C1 segment of cervical spinal cord (tissue), 14 donors: Measurements from ENCODE around the gene SLC6A20.

ENCODE experiments used
- DNase-seq, 14 donors: peaks; one replicate each; lab custom pipeline; 2025; lab: John Stamatoyannopoulos, UW

The SLC6A20 gene

GRCh38 chr3:45802146-45802545 lies 5.8 kb upstream of the SLC6A20 start:
- no peak for DNase-seq

DNA sequence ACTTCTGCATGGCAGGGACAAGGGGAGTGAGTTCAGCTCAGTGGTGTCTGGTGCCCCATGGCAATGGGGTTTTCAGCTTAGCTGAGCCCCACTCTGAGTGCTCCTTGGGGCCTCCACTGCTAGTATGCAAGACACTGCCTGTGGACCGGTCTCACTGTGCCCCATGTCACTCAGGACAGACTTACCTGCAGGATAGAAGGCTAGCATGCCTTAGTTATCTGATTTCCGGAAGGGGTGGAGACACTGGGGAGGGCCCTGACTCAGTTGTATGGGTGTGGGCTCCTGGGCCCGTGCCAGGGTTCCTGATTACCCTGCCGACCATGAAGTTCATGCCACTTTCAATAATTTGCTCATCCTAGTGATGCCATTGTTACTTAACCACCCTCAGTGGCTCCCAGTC lies 4.3 kb upstream of the SLC6A20 start:
- no peak for DNase-seq

DNA sequence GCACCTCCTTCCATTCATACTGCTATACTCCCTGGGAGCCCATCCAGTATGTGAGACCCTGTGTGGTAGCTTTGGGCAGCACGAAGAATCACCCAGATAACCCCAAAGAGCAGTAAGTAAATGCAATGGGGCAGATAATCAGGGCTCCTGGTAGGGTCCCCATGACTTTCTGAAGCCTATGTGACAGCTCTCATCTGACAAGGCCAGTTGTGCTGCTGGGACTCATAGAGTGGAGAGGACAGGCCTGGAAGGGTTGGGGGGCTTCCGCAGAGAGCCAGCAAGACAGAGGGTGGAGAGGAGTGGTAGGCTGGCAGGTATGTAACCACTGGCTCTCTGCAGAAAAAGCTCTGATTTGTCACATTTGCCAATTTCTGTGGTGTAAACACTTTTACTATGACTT lies 3.2 kb upstream of the SLC6A20 start:
- DNase-seq: no peak

- DNase-seq: no peak
Observed at GRCh38 chr3:45798034-45798433, 1.7 kb upstream of the SLC6A20 start.

- no peak for DNase-seq
Observed at GRCh38 chr3:45796902-45797637, 734 bp upstream of the SLC6A20 start.

DNA sequence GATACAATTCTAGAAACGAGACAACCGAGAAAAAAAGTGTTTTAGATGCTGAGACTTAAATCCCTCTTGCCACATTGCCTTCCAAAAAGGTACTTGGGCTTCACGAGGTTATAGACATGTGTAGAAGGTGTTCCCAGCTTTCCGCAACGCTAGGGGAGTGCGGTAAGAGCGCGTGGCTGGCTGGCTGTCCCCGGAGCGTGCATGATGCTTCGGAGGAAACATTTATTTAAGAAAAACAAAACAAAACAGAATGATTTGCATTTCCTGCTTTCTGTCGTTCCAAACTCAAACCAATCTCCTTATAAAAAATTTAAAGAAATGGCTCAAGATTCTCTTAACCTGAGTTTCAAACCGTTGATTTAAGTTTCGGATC lies 841 bp downstream of the SLC6A20 start:
- DNase-seq: no peak

DNA sequence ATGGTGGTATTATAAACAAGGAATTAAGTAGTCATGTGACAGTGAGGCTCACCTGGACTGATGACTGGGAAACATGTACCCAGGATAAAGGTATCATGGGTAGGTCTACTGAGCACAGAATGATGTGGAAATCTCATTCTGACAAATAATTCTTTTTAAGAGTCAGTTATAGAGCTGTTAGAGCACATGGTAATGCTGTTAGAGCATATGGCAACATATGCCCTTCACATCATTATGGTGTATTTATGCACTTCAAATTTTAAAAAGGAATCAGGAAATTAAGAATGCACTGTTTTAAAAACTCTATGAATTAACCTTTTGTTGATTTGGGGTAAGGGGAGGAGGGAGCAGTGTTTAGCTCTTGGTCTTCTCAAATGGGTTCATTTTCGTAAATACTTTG lies 1.7 kb downstream of the SLC6A20 start:
- no peak for DNase-seq

DNA sequence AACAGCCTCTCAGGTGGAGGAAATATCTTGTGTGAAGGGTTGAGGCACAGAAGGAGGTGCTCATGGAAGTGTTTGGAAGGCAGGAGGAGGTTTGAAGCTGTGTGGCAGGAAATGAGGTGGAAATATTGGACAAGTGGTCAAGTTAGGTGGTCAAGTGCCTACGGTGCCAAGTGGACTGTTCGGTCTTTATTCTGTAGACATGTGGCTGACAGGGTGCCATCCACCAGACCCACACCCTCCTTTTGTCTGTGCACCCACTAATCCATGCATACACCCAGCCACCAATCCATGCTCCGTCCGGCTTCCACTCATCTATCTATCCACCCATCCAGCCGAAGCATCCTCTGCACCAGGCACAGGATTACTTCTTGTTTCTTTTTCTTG lies 2.2 kb downstream of the SLC6A20 start:
- no peak for DNase-seq

DNA sequence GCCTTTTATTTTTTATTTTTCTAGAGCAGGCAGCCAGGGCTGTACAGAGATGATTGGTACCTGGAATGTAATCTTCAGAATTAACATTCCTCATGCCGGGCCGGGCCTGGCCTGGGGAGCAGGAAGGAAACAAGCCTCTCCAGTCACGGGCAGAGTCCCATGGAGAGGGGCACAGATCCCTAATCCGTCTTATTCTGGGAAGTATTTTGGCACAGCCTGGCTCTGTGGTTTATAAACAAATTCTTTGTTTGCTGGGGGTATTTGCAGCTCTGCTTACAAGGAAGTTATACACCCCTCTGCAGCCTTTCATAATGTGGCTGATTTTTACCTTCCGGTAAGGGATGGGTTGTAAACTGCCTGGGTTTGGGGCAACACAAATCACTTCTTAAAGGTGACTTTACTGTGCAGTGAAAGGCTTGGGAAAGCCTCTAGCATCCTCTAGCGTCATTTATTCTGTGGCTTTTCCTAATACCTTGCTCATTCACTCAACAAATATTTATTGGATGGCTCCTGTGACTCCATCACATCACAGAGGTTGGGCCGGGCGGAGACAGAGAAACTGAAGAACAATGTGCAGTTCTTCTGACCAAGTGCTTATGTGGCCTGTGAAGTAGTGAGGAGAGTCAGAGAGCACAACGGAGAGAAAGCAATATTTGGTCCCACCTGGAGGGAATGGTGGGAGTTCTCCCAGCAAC lies 2.7 kb downstream of the SLC6A20 start:
- no peak for DNase-seq

DNA sequence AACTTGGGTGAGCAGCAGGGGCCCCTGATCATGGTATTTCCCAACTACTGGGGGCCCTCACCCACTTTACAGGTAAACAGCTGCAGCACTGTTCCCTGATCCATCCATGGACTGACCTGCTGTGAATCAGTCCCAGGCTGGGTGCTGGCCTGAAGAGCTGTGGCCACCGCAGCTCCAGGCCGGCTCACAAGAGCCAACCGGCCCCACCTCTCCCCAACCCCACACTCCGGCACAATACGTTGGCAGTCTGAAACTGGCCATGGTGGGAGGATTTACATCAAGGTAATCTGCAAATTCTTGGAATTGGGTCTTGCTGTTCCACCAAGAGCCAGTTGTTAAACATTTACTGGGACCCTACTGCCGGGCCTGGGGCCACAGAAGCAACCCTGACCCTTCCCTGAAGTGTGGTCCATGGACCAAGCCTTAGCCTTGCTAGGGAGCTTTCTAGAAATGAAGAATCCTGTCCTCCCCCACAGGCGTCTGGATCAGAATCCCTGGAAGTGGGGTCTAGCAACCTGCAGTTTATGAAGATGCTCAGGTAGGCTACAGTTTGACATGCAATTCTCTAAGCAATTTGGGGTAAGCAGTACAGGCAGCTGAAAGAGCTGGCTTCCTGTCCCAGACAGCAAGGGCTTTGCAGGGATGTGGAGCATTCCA lies 3.7 kb downstream of the SLC6A20 start:
- no peak for DNase-seq

GRCh38 chr3:45792036-45792435 lies 4.3 kb downstream of the SLC6A20 start:
- DNase-seq: no peak

DNA sequence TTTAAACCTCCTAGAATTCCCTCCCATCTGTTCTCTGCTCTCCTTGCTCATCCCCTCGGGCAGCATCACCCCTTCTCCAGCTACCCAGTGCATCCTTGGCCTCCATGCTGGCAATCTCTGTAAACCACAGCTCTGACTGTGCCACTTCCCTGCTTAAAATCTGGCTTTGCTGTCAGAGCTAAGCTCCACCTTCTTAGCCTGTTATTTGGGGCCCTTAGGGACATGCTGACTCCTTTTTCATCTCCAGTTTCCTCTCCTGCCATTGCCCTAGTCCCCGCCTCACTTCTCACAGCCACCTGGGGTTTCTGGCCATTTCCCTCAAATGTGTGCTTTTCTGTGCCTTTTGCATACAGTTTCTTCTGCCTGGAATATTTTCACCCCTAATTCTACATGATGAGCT lies 5.7 kb downstream of the SLC6A20 start:
- DNase-seq: no peak

GRCh38 chr3:45789235-45789812 lies 7.0 kb downstream of the SLC6A20 start:
- DNase-seq: no peak

- DNase-seq: no peak
Observed at GRCh38 chr3:45787551-45787950, 8.8 kb downstream of the SLC6A20 start.

GRCh38 chr3:45786801-45787495 lies 9.4 kb downstream of the SLC6A20 start:
- DNase-seq: no peak

- no peak for DNase-seq
Observed at GRCh38 chr3:45785605-45786150, 10.7 kb downstream of the SLC6A20 start.

GRCh38 chr3:45783667-45784066 lies 12.7 kb downstream of the SLC6A20 start:
- no peak for DNase-seq

DNA sequence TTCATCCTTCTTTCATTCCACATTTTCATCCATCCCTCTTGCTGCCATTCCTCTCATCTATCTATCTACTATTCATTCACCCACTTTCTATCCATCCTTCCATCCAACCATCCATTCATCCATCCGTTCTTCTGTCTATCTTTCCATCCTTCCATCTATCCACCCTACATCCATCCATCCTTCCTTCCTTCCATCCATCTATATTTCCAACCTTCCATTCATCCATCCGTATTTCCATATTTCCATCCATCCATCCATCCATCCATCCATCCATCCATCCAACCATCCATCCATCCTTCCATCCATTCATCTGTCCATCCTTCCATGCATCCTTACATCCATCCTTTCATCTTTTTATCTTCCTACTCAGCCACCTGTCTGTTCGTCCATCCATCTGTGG lies 14.0 kb downstream of the SLC6A20 start:
- no peak for DNase-seq

DNA sequence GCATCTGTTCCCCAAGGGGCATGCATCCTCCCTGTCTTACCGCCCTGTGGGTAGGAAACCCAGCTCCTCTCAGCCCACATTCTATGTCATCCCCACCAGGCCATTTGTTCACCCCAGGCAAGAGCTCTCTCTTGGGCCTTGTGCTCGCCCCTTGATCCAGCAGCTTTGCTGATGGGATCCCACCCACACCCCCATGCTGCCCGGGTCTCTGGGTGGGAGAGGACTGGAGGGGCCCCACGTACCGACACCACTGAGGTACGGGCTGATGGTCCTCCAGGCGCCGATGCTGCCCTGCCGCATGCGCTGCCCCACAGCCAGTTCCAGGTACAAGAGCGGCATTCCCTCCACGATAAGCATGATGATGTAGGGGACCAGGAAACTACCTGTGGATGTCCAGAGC lies 14.5 kb downstream of the SLC6A20 start:
- DNase-seq: no peak

DNA sequence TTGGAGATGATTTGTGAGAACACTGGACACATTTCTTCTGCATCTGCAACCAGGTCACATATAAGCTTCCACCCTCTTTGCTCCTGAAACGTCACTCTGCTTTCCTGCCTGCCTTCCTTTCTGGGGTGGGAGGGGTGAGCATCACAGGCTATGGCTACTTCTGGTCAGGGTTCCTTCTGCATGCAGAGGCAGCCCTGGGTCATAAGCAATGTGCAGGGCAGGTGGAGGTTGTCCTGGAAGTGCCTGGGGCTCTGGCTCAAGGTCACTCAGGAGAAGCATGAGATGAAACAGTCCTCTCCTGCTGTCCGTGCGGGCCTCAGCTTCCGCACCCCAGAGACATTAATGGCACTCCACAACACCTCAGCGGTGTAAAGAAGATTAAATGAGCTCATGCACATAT lies 15.1 kb downstream of the SLC6A20 start:
- no peak for DNase-seq
